HFFc6 (cell line): ENCODE results near the gene CDPF1. TPM values are rescaled to one million over a fixed set of nuclear protein-coding genes. Genes with fewer than 3 reads are reported as not detected.

Experiments
- DNase-seq: peaks from one replicate; pipeline ENCODE4 v3.0.0-alpha.2; 2018
- H3K27ac Mint-ChIP-seq: 2 replicates; pipeline ENCODE4 v1.8.0; 2020; ENCODE audit warnings: mild to moderate bottlenecking, mixed read lengths
- H3K27me3 Mint-ChIP-seq: 2 replicates; pipeline ENCODE4 v1.8.0; 2021; ENCODE audit warnings: mild to moderate bottlenecking, moderate library complexity, mixed read lengths; ENCODE audit not compliant: insufficient read depth
- H3K36me3 Mint-ChIP-seq: 2 replicates; pipeline ENCODE4 v1.8.0; 2021; ENCODE audit warnings: low read depth, mixed read lengths
- H3K4me1 Mint-ChIP-seq: 2 replicates; pipeline ENCODE4 v1.8.0; 2020; ENCODE audit warnings: low read depth, mixed read lengths
- H3K4me3 Mint-ChIP-seq: 2 replicates; pipeline ENCODE4 v1.8.0; 2020; ENCODE audit warnings: mild to moderate bottlenecking, moderate library complexity, mixed read lengths
- H3K9me3 Mint-ChIP-seq: 2 replicates; pipeline ENCODE4 v1.8.0; 2020; ENCODE audit warnings: mild to moderate bottlenecking, mixed read lengths
- total RNA-seq, 6 experiments: library from RNA; stranded (reverse); fragmentation: NEBNext Ultra II Directional; extraction: Animal tissue kit (Norgen Biotek cat#: 25700); gene quantifications; 2 replicates in 1 of 6; 3 replicates in 5 of 6; pipeline ENCODE4 v1.2.3, GENCODE V29; 2021
- TF ChIP-seq, protein P1 (sequence below): fragments of 200-600 bp; sonication (generic); IDR thresholded peaks from 2 replicates; pipeline ENCODE4 v1.5.0; 2021; ENCODE audit warnings: antibody characterized with exemption, mild to moderate bottlenecking

Gene CDPF1
- total RNA-seq, 6 experiments from 2014 or later, result 6.4 to 9.3 (median 7.6) TPM

DNA sequence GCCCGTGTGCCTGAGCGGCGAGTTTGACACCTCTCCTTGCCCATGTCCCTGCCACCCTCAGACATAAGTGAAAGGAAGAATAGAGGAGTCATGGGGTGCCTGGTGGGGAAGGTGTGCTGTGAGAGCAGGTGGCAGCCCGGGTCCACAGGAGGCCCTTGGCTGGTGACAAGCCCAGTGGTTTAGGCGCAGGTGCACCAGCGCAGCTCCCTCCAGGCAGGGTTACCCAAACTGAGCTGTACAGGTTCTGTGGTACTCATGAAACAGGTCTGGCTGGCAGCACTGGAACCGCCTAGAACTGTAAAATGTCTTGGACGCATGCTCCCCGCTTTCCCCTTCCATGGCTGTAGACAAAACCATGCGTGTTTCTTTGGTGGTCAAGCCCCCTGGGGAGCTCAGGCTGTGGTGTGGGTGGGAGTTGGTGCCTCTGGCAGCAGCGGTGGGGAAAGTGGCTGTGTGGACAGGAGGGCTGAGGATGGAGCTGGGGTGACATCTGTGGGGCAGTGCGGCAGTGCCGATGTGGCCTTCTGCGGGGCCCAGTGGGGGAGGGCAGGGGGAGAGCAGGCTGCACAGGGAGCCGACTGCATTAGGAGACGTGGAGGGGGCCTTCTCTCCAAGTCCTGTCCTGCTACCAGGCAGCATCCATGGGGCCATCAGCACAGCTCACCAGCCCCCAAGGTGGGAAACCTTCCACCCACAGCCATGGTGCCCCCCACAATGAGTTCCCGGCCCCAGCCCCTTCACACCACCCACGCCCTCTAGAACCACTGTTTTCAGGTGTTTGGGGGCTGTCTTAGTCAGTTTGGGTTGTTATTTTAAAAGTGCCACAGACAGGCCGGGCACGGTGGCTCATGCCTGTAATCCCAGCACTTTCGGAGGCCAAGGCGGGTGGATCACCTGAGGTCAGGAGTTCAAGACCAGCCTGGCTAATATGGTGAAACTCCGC, 41.0 kb upstream of the CDPF1 start:
- H3K9me3 Mint-ChIP-seq, result no peaks in the 10 kb centered on the region; the same call in 1 of the 2 replicates
- TF ChIP-seq, protein P1, sequence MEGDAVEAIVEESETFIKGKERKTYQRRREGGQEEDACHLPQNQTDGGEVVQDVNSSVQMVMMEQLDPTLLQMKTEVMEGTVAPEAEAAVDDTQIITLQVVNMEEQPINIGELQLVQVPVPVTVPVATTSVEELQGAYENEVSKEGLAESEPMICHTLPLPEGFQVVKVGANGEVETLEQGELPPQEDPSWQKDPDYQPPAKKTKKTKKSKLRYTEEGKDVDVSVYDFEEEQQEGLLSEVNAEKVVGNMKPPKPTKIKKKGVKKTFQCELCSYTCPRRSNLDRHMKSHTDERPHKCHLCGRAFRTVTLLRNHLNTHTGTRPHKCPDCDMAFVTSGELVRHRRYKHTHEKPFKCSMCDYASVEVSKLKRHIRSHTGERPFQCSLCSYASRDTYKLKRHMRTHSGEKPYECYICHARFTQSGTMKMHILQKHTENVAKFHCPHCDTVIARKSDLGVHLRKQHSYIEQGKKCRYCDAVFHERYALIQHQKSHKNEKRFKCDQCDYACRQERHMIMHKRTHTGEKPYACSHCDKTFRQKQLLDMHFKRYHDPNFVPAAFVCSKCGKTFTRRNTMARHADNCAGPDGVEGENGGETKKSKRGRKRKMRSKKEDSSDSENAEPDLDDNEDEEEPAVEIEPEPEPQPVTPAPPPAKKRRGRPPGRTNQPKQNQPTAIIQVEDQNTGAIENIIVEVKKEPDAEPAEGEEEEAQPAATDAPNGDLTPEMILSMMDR, result no peak
- no peak overlapping the region for H3K4me3 Mint-ChIP-seq
- H3K27me3 Mint-ChIP-seq, result peaks cover under 1% of the 10 kb centered on the region; the same call in 1 of the 2 replicates
- no peak overlapping the region for H3K27ac Mint-ChIP-seq
- H3K4me1 Mint-ChIP-seq, result peaks cover 25% of the 10 kb centered on the region
- no peak for DNase-seq
- H3K36me3 Mint-ChIP-seq, result peaks cover 11% of the 10 kb centered on the region

DNA sequence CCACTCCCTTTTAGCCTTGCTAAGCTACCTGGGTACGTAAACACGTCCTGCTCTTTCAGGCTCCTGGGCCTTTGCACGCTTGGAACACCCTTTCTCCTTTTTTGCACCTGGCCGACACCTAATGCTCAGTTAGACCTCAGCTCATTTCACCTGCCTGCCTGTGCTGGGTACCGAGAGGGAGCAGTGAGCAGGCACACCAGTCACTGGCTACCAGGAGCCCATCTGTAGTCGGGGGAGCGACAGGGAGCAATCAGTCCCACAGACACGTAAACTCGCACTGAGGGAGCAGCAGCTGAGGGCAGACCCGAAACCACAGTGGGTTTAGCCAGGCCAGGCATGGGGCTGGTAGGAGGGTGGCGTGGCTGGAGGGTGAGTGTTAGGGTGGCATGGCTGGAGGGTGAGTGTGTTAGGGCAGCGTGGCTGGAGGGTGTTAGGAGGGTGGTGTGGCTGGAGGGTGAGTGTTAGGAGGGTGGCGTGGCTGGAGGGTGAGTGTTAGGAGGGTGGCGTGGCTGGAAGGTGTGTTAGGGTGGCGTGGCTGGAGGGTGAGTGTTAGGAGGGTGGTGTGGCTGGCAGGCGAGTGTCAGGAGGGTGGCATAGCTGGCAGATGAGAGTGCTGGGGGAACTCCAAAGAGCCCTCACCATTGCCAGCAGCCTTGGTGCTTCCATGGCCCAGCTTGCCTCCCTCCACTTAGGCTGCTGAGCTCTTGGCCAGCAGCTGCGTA, 40.2 kb upstream of the CDPF1 start:
- H3K36me3 Mint-ChIP-seq, result peaks cover 18% of the 10 kb centered on the region
- no peak overlapping the region for H3K27ac Mint-ChIP-seq
- no peaks in the 10 kb centered on the region; the same call in 1 of the 2 replicates for H3K9me3 Mint-ChIP-seq
- TF ChIP-seq, protein P1, result no peak
- DNase-seq, result no peak
- H3K27me3 Mint-ChIP-seq, result no peaks in the 10 kb centered on the region; the same call in 1 of the 2 replicates
- H3K4me1 Mint-ChIP-seq, result peaks cover 17% of the 10 kb centered on the region
- H3K4me3 Mint-ChIP-seq, result no peak overlapping the region

DNA sequence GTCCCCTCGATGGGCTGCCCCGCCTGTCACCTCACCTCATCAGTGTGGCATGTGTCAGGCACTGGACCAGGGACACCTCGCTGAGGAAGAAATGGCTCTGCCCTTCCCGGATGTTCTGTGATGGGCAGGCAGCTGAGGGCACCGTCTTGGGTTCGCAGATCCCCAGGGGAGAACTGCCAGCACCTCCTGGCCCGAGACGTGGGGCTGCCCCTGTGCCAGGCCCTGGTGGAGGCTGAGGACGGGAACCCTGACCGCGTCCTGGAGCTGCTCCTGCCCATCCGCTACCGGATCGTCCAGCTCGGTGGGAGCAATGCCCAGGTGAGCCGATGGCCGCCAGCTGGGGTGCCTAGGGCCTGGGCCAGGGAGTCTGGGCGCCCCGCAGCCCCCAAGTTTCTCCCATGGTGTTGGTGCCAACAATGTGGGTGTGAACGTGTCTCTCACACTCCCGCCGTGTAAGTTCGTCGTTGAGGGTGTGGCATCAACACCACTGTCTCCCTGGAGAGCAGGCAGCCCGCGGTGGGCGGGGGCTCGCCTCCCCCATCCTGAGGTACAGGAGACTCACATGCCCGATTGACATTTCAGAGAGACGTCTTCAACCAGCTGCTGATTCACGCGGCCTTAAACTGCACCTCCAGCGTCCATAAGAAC, 39.3 kb upstream of the CDPF1 start:
- no peak overlapping the region for H3K27ac Mint-ChIP-seq
- H3K9me3 Mint-ChIP-seq, result no peaks in the 10 kb centered on the region; the same call in 1 of the 2 replicates
- DNase-seq, result no peak
- TF ChIP-seq, protein P1, result no peak
- no peak overlapping the region for H3K4me3 Mint-ChIP-seq
- H3K36me3 Mint-ChIP-seq, result peaks cover 23% of the 10 kb centered on the region
- H3K4me1 Mint-ChIP-seq, result peaks cover 12% of the 10 kb centered on the region
- H3K27me3 Mint-ChIP-seq, result no peaks in the 10 kb centered on the region; the same call in 1 of the 2 replicates

DNA sequence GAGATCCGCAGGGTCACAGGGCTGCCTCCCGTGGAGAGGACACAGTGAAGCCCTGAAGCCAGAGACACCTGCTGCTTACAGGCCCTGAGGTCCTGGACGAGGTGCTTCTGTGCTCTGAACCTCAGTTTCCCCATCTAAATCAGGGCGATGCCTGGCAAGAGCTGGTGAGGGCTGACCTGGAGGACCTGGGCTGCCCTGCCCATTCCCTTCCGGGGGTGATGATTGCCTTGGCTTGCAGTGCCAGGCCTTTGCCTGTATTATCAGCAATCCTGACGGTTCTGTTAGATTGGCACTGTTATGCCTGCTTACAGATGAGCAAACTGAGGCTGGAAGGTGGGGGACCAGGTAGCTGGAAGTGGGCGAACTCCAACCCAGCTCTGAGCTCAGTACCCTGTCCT, 38.8 kb upstream of the CDPF1 start:
- Mint-ChIP-seq H3K36me3 (peaks cover 28% of the 10 kb centered on the region), H3K4me1 (peaks cover 10% of the 10 kb centered on the region), H3K4me3 (no peak overlapping the region), H3K27me3 (no peaks in the 10 kb centered on the region; the same call in 1 of the 2 replicates), H3K9me3 (no peaks in the 10 kb centered on the region; the same call in 1 of the 2 replicates), H3K27ac (no peak overlapping the region)
- no peak for DNase-seq
- TF ChIP-seq, protein P1, result no peak
